Left hindlimb (tissue), 1 donor: Measurements from ENCODE around the gene SETMAR.
A peak's percentile ranks its signal among the peaks of the same experiment; 100 is the strongest.
"Not testable (repeated sequence)": the region's sequence is repeated elsewhere in the genome, so short reads cannot be mapped to it uniquely, and the experiment has no call there.

Experiments used
- DNase-seq: peaks from one replicate; pipeline ENCODE4 v3.0.0-alpha.2; 2018

Gene SETMAR

GRCh38 chr3:4303187-4304123 is at the start of gene SETMAR:
SETMAR (plus strand) TSS chr3:4303369; CDS start chr3:4303371, 2 bp downstream.
- DNase-seq: peak; percentile 93

- no peak for DNase-seq
Measured at GRCh38 chr3:4261406-4261805, 41.8 kb upstream of the SETMAR start.

GRCh38 chr3:4264040-4264439 is 39.1 kb upstream of the SETMAR start:
- no peak for DNase-seq

- DNase-seq: no peak
Measured at GRCh38 chr3:4270720-4271119, 32.4 kb upstream of the SETMAR start.

- no peak for DNase-seq
Measured at GRCh38 chr3:4271834-4272233, 31.3 kb upstream of the SETMAR start.

GRCh38 chr3:4279516-4280105 is 23.6 kb upstream of the SETMAR start:
- no peak for DNase-seq

GRCh38 chr3:4281991-4282390 is 21.2 kb upstream of the SETMAR start:
- DNase-seq: no peak

- no peak for DNase-seq
Measured at GRCh38 chr3:4284865-4285264, 18.3 kb upstream of the SETMAR start.

GRCh38 chr3:4289044-4289443 is 14.1 kb upstream of the SETMAR start:
- DNase-seq: no peak

- no peak for DNase-seq
Measured at GRCh38 chr3:4290272-4290893, 12.8 kb upstream of the SETMAR start.

GRCh38 chr3:4292301-4292700 is 10.9 kb upstream of the SETMAR start:
- DNase-seq: no peak

GRCh38 chr3:4294616-4295327 is 8.4 kb upstream of the SETMAR start:
- DNase-seq: no peak

- DNase-seq: not testable (repeated sequence)
Measured at GRCh38 chr3:4296454-4296853, 6.7 kb upstream of the SETMAR start.

GRCh38 chr3:4297486-4297885 is 5.7 kb upstream of the SETMAR start:
- DNase-seq: no peak

GRCh38 chr3:4302747-4303146 is 422 bp upstream of the SETMAR start:
- no peak for DNase-seq

GRCh38 chr3:4305210-4305609 is 2.0 kb downstream of the SETMAR start:
- DNase-seq: not testable (repeated sequence)

GRCh38 chr3:4306091-4306490 is 2.9 kb downstream of the SETMAR start:
- no peak for DNase-seq

GRCh38 chr3:4306860-4307259 is 3.7 kb downstream of the SETMAR start:
- no peak for DNase-seq

- no peak for DNase-seq
Measured at GRCh38 chr3:4309491-4310128, 6.4 kb downstream of the SETMAR start.

GRCh38 chr3:4310971-4311370 is 7.8 kb downstream of the SETMAR start:
- DNase-seq: no peak

- DNase-seq: no peak
Measured at GRCh38 chr3:4311496-4311895, 8.3 kb downstream of the SETMAR start.

- DNase-seq: no peak
Measured at GRCh38 chr3:4313606-4314293, 10.6 kb downstream of the SETMAR start.
